HEK293 (cell line): ENCODE results near the gene GSG1.

ENCODE experiments used
- BCL11B ChIP-seq: fragments of 450-650 bp; formaldehyde crosslinking; IDR thresholded peaks from 2 replicates; pipeline ENCODE4 v1.5.1; 2016; ENCODE audit warnings: low read depth, missing biosample characterization, missing genetic modification characterization
- CTCF ChIP-seq: fragments of 450-650 bp; formaldehyde crosslinking; IDR thresholded peaks from 2 replicates; pipeline ENCODE4 v1.5.1; 2016; ENCODE audit warnings: missing biosample characterization, missing genetic modification characterization
- EGR2 ChIP-seq: fragments of 450-650 bp; formaldehyde crosslinking; IDR thresholded peaks from 2 replicates; pipeline ENCODE4 v1.5.1; 2016; ENCODE audit warnings: low read depth, missing biosample characterization, missing genetic modification characterization
- FEZF1 ChIP-seq: fragments of 450-650 bp; formaldehyde crosslinking; IDR thresholded peaks from 2 replicates; pipeline ENCODE4 v1.5.1; 2016; ENCODE audit warnings: missing biosample characterization, missing genetic modification characterization
- HOXC10 ChIP-seq: sonication (generic); formaldehyde crosslinking; IDR thresholded peaks from 2 replicates; pipeline ENCODE4 v1.8.1; 2023; ENCODE audit warnings: mild to moderate bottlenecking, missing genetic modification reagents
- IKZF3 ChIP-seq: fragments of 450-650 bp; IDR thresholded peaks from 2 replicates; pipeline ENCODE4 v1.5.0; 2018; ENCODE audit warnings: missing biosample characterization, mild to moderate bottlenecking, missing genetic modification characterization, moderate library complexity
- KLF10 ChIP-seq: fragments of 450-650 bp; IDR thresholded peaks from 2 replicates; pipeline ENCODE4 v1.5.1; 2018; ENCODE audit warnings: missing biosample characterization, mild to moderate bottlenecking, missing genetic modification characterization
- KLF17 ChIP-seq: fragments of 450-650 bp; formaldehyde crosslinking; IDR thresholded peaks from 2 replicates; pipeline ENCODE4 v1.5.1; 2016; ENCODE audit warnings: missing biosample characterization, missing genetic modification characterization
- KLF9 ChIP-seq: fragments of 450-650 bp; formaldehyde crosslinking; IDR thresholded peaks from 2 replicates; pipeline ENCODE4 v1.5.1; 2016; ENCODE audit warnings: missing biosample characterization, missing genetic modification characterization, low read depth
- OSR2 ChIP-seq: fragments of 450-650 bp; formaldehyde crosslinking; IDR thresholded peaks from 2 replicates; pipeline ENCODE4 v1.5.1; 2016; ENCODE audit warnings: missing biosample characterization, missing genetic modification characterization
- OVOL3 ChIP-seq: fragments of 450-650 bp; formaldehyde crosslinking; IDR thresholded peaks from 2 replicates; pipeline ENCODE4 v1.5.1; 2016; ENCODE audit warnings: missing biosample characterization, missing genetic modification characterization
- PRDM4 ChIP-seq: fragments of 450-650 bp; formaldehyde crosslinking; IDR thresholded peaks from 2 replicates; pipeline ENCODE4 v1.5.1; 2017; ENCODE audit warnings: missing biosample characterization, missing genetic modification characterization
- WT1 ChIP-seq: fragments of 450-650 bp; formaldehyde crosslinking; IDR thresholded peaks from 2 replicates; pipeline ENCODE4 v1.5.1; 2016; ENCODE audit warnings: missing biosample characterization, missing genetic modification characterization
- ZBTB21 ChIP-seq: fragments of 450-650 bp; formaldehyde crosslinking; IDR thresholded peaks from 2 replicates; pipeline ENCODE4 v1.5.1; 2017; ENCODE audit warnings: missing biosample characterization, missing genetic modification characterization
- ZBTB8A ChIP-seq: fragments of 450-650 bp; formaldehyde crosslinking; IDR thresholded peaks from 2 replicates; pipeline ENCODE4 v1.5.1; 2016; ENCODE audit warnings: missing biosample characterization, missing genetic modification characterization
- ZNF112 ChIP-seq: fragments of 450-650 bp; formaldehyde crosslinking; IDR thresholded peaks from 2 replicates; pipeline ENCODE4 v1.5.0; 2017; ENCODE audit warnings: missing biosample characterization, missing genetic modification characterization
- ZNF114 ChIP-seq: fragments of 450-650 bp; formaldehyde crosslinking; IDR thresholded peaks from 2 replicates; pipeline ENCODE4 v1.5.0; 2017; ENCODE audit warnings: missing biosample characterization, missing genetic modification characterization
- ZNF121 ChIP-seq: fragments of 450-650 bp; formaldehyde crosslinking; IDR thresholded peaks from 2 replicates; pipeline ENCODE4 v1.5.1; 2016; ENCODE audit warnings: missing biosample characterization, missing genetic modification characterization
- ZNF174 ChIP-seq: fragments of 450-650 bp; formaldehyde crosslinking; IDR thresholded peaks from 2 replicates; pipeline ENCODE4 v1.5.0; 2017; ENCODE audit warnings: missing biosample characterization, mild to moderate bottlenecking, missing genetic modification characterization
- ZNF175 ChIP-seq: fragments of 450-650 bp; formaldehyde crosslinking; IDR thresholded peaks from 2 replicates; pipeline ENCODE4 v1.5.1; 2016; ENCODE audit warnings: missing biosample characterization, missing genetic modification characterization
- ZNF211 ChIP-seq: fragments of 450-650 bp; formaldehyde crosslinking; IDR thresholded peaks from 2 replicates; pipeline ENCODE4 v1.5.1; 2016; ENCODE audit warnings: low read depth, missing biosample characterization, missing genetic modification characterization
- ZNF221 ChIP-seq: fragments of 450-650 bp; formaldehyde crosslinking; IDR thresholded peaks from 2 replicates; pipeline ENCODE4 v1.5.1; 2017; ENCODE audit warnings: missing biosample characterization, missing genetic modification characterization, borderline replicate concordance
- ZNF248 ChIP-seq: fragments of 450-650 bp; formaldehyde crosslinking; IDR thresholded peaks from 2 replicates; pipeline ENCODE4 v1.5.1; 2017; ENCODE audit warnings: missing biosample characterization, missing genetic modification characterization
- ZNF274 ChIP-seq, 2 experiments: fragments of 200-500 bp in 1 of 2; fragments of 450-650 bp in 1 of 2; sonication (Bioruptor generic) in 1 of 2; formaldehyde crosslinking in 1 of 2; IDR thresholded peaks; 2 replicates each; pipeline versions ENCODE4 v1.5.1 to v1.6.1; 2014 to 2016; ENCODE audit warnings: borderline replicate concordance in 1 of 2, inconsistent platforms in 1 of 2, low read length in 1 of 2, missing biosample characterization in 1 of 2, missing genetic modification characterization in 1 of 2
- ZNF391 ChIP-seq: fragments of 450-650 bp; formaldehyde crosslinking; IDR thresholded peaks from 2 replicates; pipeline ENCODE4 v1.5.1; 2016; ENCODE audit warnings: low read depth, missing biosample characterization, missing genetic modification characterization, borderline replicate concordance
- ZNF394 ChIP-seq: fragments of 450-650 bp; formaldehyde crosslinking; IDR thresholded peaks from 2 replicates; pipeline ENCODE4 v1.5.1; 2016; ENCODE audit warnings: missing biosample characterization, missing genetic modification characterization, mild to moderate bottlenecking, moderate library complexity, borderline replicate concordance
- ZNF449 ChIP-seq: fragments of 450-650 bp; formaldehyde crosslinking; IDR thresholded peaks from 2 replicates; pipeline ENCODE4 v1.5.1; 2017; ENCODE audit warnings: missing biosample characterization, mild to moderate bottlenecking, missing genetic modification characterization, moderate library complexity
- ZNF488 ChIP-seq: fragments of 450-650 bp; formaldehyde crosslinking; IDR thresholded peaks from 2 replicates; pipeline ENCODE4 v1.5.1; 2016; ENCODE audit warnings: missing biosample characterization, missing genetic modification characterization
- ZNF639 ChIP-seq: fragments of 450-650 bp; formaldehyde crosslinking; IDR thresholded peaks from 2 replicates; pipeline ENCODE4 v1.5.1; 2016; ENCODE audit warnings: missing biosample characterization, missing genetic modification characterization
- ZNF791 ChIP-seq: fragments of 450-650 bp; formaldehyde crosslinking; IDR thresholded peaks from 2 replicates; pipeline ENCODE4 v1.5.1; 2016; ENCODE audit warnings: missing biosample characterization, missing genetic modification characterization
- TF ChIP-seq, protein P1 (sequence below): fragments of 450-650 bp; IDR thresholded peaks from 2 replicates; pipeline ENCODE4 v1.5.1; 2018; ENCODE audit warnings: missing biosample characterization, mild to moderate bottlenecking, missing genetic modification characterization

Gene GSG1

DNA sequence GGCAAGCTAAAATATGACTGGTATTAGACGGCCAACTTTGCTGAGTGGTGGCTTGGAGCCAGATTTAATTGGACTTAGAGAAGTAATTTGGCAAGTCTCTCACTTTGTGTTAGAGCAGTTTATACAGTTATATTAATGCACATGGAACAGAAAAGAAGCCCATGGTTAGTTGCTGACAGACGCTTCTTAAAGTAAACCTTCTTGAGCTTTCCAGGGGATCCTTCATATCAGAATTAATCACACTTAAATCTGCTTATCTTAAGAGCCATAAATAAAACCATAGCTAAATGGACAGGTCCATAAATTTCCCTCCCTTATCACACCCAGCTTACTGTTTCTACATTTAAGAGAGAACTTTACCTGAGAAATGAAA lies 9.6 kb downstream of the GSG1 start (continued):
- TF ChIP-seq IKZF3 (0 out of 2 replicates have a peak, but pooled peaks have one; percentile 29), ZNF175 (tag by site-specific recombination) (no peak), OSR2 (peak; percentile 76), KLF17 (tag by site-specific recombination) (no peak), KLF9 (no peak), ZNF112 (tag by site-specific recombination) (no peak), CTCF (tag by site-specific recombination) (no peak), FEZF1 (tag by site-specific recombination) (0 out of 2 replicates have a peak, but pooled peaks have one; percentile 60), HOXC10 (CRISPR knock-in tag) (no peak), ZNF488 (no peak), ZNF121 (no peak), ZNF791 (tag by site-specific recombination) (no peak), ZNF394 (tag by site-specific recombination) (no peak), BCL11B (tag by site-specific recombination) (no peak), PRDM4 (tag by site-specific recombination) (peak; percentile 28; the same call in 1 of the 2 replicates), WT1 (peak; percentile 69), ZNF274 (IDR thresholded peaks at IDR 0.05; ENCODE audit: low read length) (no peak), ZNF274 (tag by site-specific recombination; IDR thresholded peaks at IDR 0.05; ENCODE audit: borderline replicate concordance) (no peak), ZNF174 (tag by site-specific recombination) (no peak), ZNF639 (tag by site-specific recombination) (no peak), ZNF449 (tag by site-specific recombination) (no peak), OVOL3 (tag by site-specific recombination) (peak; percentile 41; the same call in 1 of the 2 replicates), ZNF391 (tag by site-specific recombination) (no peak), ZNF248 (no peak), ZBTB8A (tag by site-specific recombination) (0 out of 2 replicates have a peak, but pooled peaks have one; percentile 29), ZNF221 (tag by site-specific recombination) (no peak), ZNF114 (no peak), KLF10 (tag by site-specific recombination) (0 out of 2 replicates have a peak, but pooled peaks have one; percentile 35), ZBTB21 (tag by site-specific recombination) (no peak), EGR2 (tag by site-specific recombination) (no peak), ZNF211 (tag by site-specific recombination) (no peak)
- TF ChIP-seq, protein P1, sequence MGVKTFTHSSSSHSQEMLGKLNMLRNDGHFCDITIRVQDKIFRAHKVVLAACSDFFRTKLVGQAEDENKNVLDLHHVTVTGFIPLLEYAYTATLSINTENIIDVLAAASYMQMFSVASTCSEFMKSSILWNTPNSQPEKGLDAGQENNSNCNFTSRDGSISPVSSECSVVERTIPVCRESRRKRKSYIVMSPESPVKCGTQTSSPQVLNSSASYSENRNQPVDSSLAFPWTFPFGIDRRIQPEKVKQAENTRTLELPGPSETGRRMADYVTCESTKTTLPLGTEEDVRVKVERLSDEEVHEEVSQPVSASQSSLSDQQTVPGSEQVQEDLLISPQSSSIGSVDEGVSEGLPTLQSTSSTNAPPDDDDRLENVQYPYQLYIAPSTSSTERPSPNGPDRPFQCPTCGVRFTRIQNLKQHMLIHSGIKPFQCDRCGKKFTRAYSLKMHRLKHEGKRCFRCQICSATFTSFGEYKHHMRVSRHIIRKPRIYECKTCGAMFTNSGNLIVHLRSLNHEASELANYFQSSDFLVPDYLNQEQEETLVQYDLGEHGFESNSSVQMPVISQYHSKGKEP (tag by site-specific recombination) = peak; percentile 30
